Hematopoietic multipotent progenitor cell treated with erythropoietin and hydrocortisone succinate and interleukin-3 and kit ligand, for 17 days (in vitro differentiated cells): ENCODE results near the gene F13A1.
"Not testable (repeated sequence)": the region's sequence is repeated elsewhere in the genome, so short reads cannot be mapped to it uniquely, and the experiment has no call there.

Experiments
- DNase-seq: peaks from one replicate; pipeline ENCODE4 v3.0.0-alpha.2; 2015; ENCODE audit warnings: low spot score

The F13A1 gene

GRCh38 chr6:6317825-6318733 is 2.4 kb downstream of the F13A1 start:
- DNase-seq, result no peak

GRCh38 chr6:6317386-6317785 is 3.1 kb downstream of the F13A1 start:
- DNase-seq, result no peak

- peak; percentile 20 for DNase-seq
Measured at GRCh38 chr6:6315660-6316059, 4.8 kb downstream of the F13A1 start.

- no peak for DNase-seq
Measured at GRCh38 chr6:6314596-6314995, 5.9 kb downstream of the F13A1 start.

- DNase-seq, result no peak
Measured at GRCh38 chr6:6312901-6313441, 7.5 kb downstream of the F13A1 start.

- DNase-seq, result no peak
Measured at GRCh38 chr6:6305575-6305974, 14.9 kb downstream of the F13A1 start.

- DNase-seq, result not testable (repeated sequence)
Measured at GRCh38 chr6:6300383-6300782, 20.1 kb downstream of the F13A1 start.

GRCh38 chr6:6293317-6293716 is 27.1 kb downstream of the F13A1 start:
- no peak for DNase-seq

- no peak for DNase-seq
Measured at GRCh38 chr6:6287415-6287814, 33.0 kb downstream of the F13A1 start.

- DNase-seq, result no peak
Measured at GRCh38 chr6:6285679-6286078, 34.8 kb downstream of the F13A1 start.

GRCh38 chr6:6284221-6284966 is 36.1 kb downstream of the F13A1 start:
- no peak for DNase-seq

- DNase-seq, result no peak
Measured at GRCh38 chr6:6283746-6284145, 36.7 kb downstream of the F13A1 start.

- DNase-seq, result no peak
Measured at GRCh38 chr6:6282716-6283115, 37.7 kb downstream of the F13A1 start.

- no peak for DNase-seq
Measured at GRCh38 chr6:6277413-6277812, 43.0 kb downstream of the F13A1 start.

GRCh38 chr6:6270948-6271535 is 49.4 kb downstream of the F13A1 start:
- DNase-seq, result no peak

GRCh38 chr6:6260196-6260722 is 60.2 kb downstream of the F13A1 start:
- DNase-seq, result no peak

GRCh38 chr6:6256886-6257285 is 63.6 kb downstream of the F13A1 start:
- DNase-seq, result no peak

GRCh38 chr6:6256259-6256658 is 64.2 kb downstream of the F13A1 start:
- DNase-seq, result no peak

GRCh38 chr6:6251555-6252280 is 68.7 kb downstream of the F13A1 start:
- DNase-seq, result no peak

- no peak for DNase-seq
Measured at GRCh38 chr6:6248651-6249050, 71.8 kb downstream of the F13A1 start.

GRCh38 chr6:6246544-6246943 is 73.9 kb downstream of the F13A1 start:
- DNase-seq, result no peak

GRCh38 chr6:6244624-6245023 is 75.8 kb downstream of the F13A1 start:
- DNase-seq, result no peak
